Muscle layer of colon (tissue), 2 donors: ENCODE measurements around the gene SDR42E1.

Experiments used
- H3K27ac ChIP-seq: one replicate; pipeline ENCODE4 v1.7.0; 2013; ENCODE audit warnings: low read depth, mild to moderate bottlenecking, low read length, moderate library complexity
- H3K27me3 ChIP-seq, 2 donors: one replicate each; pipeline ENCODE4 v1.7.0; 2013; ENCODE audit warnings: low read length in 2 of 2, mild to moderate bottlenecking in 2 of 2; ENCODE audit not compliant: insufficient read depth in 2 of 2, control insufficient read depth in 1 of 2
- H3K36me3 ChIP-seq: one replicate; pipeline ENCODE4 v1.7.0; 2013; ENCODE audit warnings: mild to moderate bottlenecking, low read length; ENCODE audit not compliant: insufficient read depth
- H3K4me1 ChIP-seq: one replicate; pipeline ENCODE4 v1.7.0; 2013; ENCODE audit warnings: mild to moderate bottlenecking, low read length; ENCODE audit not compliant: insufficient read depth
- H3K4me3 ChIP-seq, 2 donors: one replicate each; pipeline ENCODE4 v1.7.0; 2013; ENCODE audit warnings: low read length in 2 of 2, low read depth in 1 of 2, mild to moderate bottlenecking in 1 of 2, moderate library complexity in 1 of 2
- H3K9ac ChIP-seq: one replicate; pipeline ENCODE4 v1.7.0; 2013; ENCODE audit warnings: low read length
- H3K9me3 ChIP-seq: one replicate; pipeline ENCODE4 v1.7.0; 2013; ENCODE audit warnings: mild to moderate bottlenecking, low read length
- donor health status: abdominal sarcoma.
- donor health status: Adenocarcinoma of cecum.

SDR42E1 gene

DNA sequence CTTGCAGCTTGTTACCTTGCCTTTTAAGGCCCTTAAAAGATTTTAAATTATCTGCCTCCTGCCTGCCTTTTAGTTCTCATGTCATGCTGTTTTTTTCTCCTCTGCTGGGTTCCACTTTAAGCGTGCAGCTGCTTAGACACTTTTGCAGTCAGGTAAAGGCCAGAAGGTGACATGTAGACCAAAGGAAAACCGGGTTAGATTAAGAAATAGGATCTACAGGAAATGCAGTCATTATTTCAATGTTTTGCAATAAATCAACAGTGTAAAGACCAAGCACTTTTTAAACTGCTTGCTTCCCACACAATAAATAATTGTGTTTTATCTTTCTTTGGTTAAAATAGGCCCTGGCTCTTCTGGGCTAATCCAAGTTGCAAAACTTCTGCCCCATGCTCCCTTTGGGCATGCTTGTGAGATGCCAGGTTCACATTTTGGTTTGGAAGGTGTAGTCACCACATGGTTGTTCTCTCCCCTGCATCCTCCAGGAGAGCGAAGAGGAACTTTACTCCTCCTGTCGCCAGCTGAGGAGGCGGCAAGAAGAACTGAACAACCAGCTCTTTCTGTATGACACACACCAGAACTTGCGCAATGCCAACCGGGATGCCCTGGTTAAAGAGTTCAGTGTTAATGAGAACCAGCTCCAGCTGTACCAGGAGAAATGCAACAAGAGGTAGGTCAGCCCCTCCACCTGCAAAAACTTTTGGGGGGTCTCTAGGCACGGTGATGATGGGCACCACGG is 54.9 kb downstream of the SDR42E1 start:
- Histone ChIP-seq H3K36me3 (no peaks in the 10 kb centered on the region), H3K9ac (no peak overlapping the region), H3K27me3 (no peaks in the 10 kb centered on the region), H3K4me1 (no peaks in the 10 kb centered on the region), H3K27ac (no peak overlapping the region), H3K4me3 (no peak overlapping the region), H3K9me3 (no peaks in the 10 kb centered on the region)

DNA sequence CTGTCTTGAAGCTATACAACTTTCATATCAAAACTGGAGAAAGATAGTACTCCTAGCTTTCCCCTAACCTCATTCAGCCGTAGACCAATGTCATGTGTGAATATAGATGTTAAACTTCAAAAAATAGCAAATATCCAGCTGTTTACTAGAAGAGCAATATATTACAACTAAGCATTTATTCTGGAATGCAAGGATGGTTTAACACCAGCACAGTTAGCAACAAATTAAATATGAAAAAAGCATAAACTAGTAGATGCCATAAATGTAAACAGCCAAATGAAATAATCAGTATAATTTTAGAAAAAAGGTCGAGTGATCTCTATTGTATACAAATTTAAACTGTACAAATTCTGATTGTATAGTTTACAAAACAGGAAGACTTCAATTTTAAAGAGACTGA is 59.7 kb downstream of the SDR42E1 start:
- Histone ChIP-seq H3K9me3 (no peaks in the 10 kb centered on the region), H3K27me3 (no peaks in the 10 kb centered on the region), H3K27ac (no peak overlapping the region), H3K4me3 (no peak overlapping the region), H3K9ac (no peak overlapping the region), H3K36me3 (no peaks in the 10 kb centered on the region), H3K4me1 (no peaks in the 10 kb centered on the region)

DNA sequence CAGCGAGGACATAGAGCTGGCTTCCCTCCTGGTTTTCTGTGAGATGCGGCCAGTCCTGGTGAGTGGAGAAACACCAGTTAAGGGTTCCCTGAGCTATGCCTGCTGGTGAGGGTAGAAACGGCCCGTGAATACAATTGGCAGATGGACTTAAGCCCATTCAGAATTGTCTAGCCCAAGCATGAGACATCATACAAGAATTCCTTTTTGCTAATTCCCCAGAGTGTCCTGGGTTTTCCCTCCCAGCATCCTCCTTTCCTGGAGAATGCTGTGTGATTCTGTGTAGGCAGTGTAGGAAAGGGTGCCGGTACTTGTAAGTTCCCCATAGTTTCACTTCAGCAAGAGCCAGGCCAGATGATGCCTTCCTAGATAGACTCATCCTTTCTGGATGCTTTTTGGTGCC is 65.1 kb downstream of the SDR42E1 start:
- Histone ChIP-seq H3K27ac (no peak overlapping the region), H3K4me3 (no peak overlapping the region)

DNA sequence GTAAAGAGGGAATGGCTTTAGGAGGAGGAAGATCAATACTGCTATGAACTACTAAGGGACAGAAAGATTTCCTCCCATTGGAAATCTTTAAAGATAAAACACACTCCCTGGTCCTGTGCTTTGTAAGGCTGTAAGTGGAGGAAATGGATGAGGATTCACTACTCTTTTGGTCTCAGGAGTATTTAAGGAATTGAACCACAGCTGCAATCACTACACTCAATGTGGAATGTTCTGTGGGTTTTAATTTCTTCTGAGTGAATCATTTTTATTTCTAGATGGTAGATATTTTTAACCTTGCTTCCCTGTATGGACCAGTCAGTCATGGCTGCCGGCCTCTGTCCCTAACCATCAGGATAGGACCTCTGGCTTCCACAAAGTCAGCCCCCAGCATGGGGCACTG is 65.6 kb downstream of the SDR42E1 start:
- Histone ChIP-seq H3K27ac (no peak overlapping the region), H3K9ac (no peak overlapping the region), H3K4me3 (no peak overlapping the region), H3K4me1 (no peaks in the 10 kb centered on the region), H3K9me3 (no peaks in the 10 kb centered on the region), H3K36me3 (no peaks in the 10 kb centered on the region), H3K27me3 (no peaks in the 10 kb centered on the region)

More for the DNA sequence above, 65.1 kb downstream of the SDR42E1 start:
- Histone ChIP-seq H3K27me3 (no peaks in the 10 kb centered on the region), H3K9ac (no peak overlapping the region), H3K4me1 (no peaks in the 10 kb centered on the region), H3K36me3 (no peaks in the 10 kb centered on the region), H3K9me3 (no peaks in the 10 kb centered on the region)

DNA sequence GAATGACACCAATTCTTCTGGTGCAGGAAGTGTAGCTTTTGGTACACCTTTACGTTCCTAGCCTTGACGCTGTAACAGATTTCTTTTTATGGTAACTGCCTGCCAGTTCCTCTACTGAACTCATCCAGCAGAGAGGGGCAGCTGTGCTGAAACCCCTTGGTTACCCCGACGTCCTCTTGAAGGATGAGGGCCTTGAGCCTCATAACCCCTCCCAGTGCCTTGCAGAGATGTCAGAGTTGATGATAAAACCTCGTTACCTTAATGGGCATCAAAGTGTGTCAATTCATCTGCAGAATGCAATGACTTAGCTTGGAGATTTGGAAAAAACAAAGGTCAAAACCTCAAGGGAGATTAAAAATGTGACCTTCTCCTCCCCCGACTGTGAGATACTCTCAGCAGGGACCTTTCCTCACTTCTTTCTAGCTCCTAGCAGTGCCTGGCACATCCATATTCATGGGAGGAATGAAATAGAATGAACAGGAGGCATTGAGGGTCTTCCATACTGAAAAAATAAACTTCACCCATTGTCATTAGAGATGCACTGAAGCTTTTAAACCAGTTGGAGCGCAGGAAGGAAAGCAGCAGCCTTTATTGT is 69.2 kb downstream of the SDR42E1 start:
- Histone ChIP-seq H3K27me3 (no peaks in the 10 kb centered on the region), H3K4me3 (no peak overlapping the region), H3K27ac (no peak overlapping the region), H3K9me3 (no peaks in the 10 kb centered on the region), H3K9ac (no peak overlapping the region), H3K4me1 (peaks cover 6% of the 10 kb centered on the region), H3K36me3 (no peaks in the 10 kb centered on the region)

DNA sequence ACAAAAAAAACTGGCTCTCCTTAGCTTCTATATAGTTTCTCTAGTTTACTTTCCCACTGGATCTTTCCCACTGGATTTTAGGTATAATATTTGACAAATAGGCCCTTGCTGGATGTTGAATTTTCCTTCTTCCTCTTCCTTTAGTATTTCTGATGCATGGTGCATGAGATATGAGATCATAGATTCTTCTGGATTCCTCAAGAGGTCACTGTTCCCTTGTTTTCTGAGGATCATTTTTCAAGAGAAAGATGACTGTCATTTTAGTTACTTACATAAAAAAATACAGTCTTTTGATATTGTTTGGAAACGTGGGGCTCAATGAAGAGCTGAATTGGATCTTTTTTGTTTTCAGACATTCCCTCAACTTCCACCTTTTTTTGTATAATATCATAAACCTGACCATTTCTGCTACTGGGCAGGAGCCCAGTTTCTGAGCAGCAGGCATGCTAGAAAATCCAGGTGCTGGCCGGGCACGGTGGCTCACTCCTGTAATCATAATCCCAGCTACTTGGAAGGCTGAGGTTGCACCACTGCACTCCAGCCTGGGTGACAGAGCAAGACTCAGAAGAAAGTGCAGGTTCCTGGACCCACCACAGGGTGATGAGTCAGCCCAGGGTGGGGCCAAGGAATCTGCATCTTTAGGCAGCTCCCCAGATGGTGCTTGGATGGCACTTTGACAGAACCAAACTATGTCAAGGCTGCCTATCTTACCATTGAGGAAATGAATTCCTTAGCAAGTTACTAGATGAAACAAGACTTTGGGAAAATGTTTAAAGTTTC is 70.3 kb downstream of the SDR42E1 start:
- H3K27me3 ChIP-seq, result no peaks in the 10 kb centered on the region
- H3K9me3 ChIP-seq, result no peaks in the 10 kb centered on the region
- no peak overlapping the region for H3K4me3 ChIP-seq
- peaks cover 17% of the 10 kb centered on the region for H3K4me1 ChIP-seq
- no peaks in the 10 kb centered on the region for H3K36me3 ChIP-seq
- no peak overlapping the region for H3K9ac ChIP-seq
- H3K27ac ChIP-seq, result no peak overlapping the region

DNA sequence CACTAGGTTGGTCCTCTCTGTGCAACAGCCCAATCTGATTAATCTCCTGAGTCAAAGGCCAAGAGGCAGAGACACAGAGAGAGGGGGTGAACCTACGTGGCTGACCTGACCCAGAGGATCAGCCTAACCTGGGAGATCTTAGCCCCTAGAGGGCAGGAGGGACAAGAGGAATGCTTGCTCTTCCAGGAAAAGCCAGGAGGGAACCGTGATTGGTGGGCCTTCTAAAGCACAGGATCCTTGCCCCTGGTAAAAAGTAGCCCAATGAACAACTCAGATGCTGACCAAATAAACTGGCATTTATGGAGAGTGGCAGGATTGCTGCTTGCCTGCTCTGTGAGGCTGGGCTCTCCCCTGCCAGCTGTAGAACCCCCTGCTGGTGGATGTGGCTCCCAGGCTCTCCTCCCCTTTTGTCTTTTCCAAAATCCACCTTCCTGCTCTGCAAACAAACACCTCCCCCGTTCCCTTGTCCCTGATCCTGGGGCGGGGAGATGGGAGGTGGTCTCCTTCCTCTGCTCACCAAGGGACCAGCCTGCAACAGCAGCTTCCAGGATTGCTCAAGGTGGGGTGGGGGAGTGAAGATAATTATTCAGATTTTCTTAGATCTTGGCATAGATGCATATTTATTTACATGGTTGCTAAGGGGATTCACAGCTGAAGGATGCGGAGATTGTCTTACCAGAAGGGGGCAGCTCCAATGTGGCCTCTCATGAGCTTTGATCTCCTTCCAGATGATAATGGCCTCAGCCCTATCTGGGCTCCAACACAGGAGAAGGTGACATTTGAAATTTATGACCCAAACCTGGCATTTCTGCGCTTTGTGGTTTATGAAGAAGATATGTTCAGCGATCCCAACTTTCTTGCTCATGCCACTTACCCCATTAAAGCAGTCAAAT is 71.9 kb downstream of the SDR42E1 start:
- Histone ChIP-seq H3K4me3 (no peak overlapping the region), H3K27me3 (no peaks in the 10 kb centered on the region), H3K9ac (no peak overlapping the region), H3K27ac (no peak overlapping the region), H3K36me3 (no peaks in the 10 kb centered on the region), H3K9me3 (no peaks in the 10 kb centered on the region), H3K4me1 (peaks cover 21% of the 10 kb centered on the region)
